Activated gamma-delta T cell treated with anti-CD3 and anti-CD28 coated beads, Interleukin-2, amount 50 U/mL, for 16 hours (primary cell): Measurements from ENCODE around the gene MED27.

Experiments
- DNase-seq: peaks from one replicate; pipeline ENCODE4 v3.0.0-alpha.2; 2020; ENCODE audit warnings: low read depth

The MED27 gene

GRCh38 chr9:131997779-131998178 is 81.9 kb downstream of the MED27 start:
- no peak for DNase-seq

- no peak for DNase-seq
Observed at GRCh38 chr9:131997076-131997475, 82.6 kb downstream of the MED27 start.

- no peak for DNase-seq
Observed at GRCh38 chr9:131995382-131995781, 84.3 kb downstream of the MED27 start.

GRCh38 chr9:131994364-131995125 is 85.1 kb downstream of the MED27 start:
- DNase-seq = no peak

GRCh38 chr9:131992906-131993657 is 86.6 kb downstream of the MED27 start:
- DNase-seq = no peak

GRCh38 chr9:131987232-131987631 is 92.4 kb downstream of the MED27 start:
- DNase-seq = no peak

GRCh38 chr9:131986576-131986975 is 93.1 kb downstream of the MED27 start:
- no peak for DNase-seq

- no peak for DNase-seq
Observed at GRCh38 chr9:131986089-131986488, 93.6 kb downstream of the MED27 start.

GRCh38 chr9:131984564-131984963 is 95.1 kb downstream of the MED27 start:
- no peak for DNase-seq

- no peak for DNase-seq
Observed at GRCh38 chr9:131982671-131983239, 96.9 kb downstream of the MED27 start.

- DNase-seq = no peak
Observed at GRCh38 chr9:131982102-131982501, 97.6 kb downstream of the MED27 start.

- DNase-seq = no peak
Observed at GRCh38 chr9:131981116-131981776, 98.4 kb downstream of the MED27 start.

- no peak for DNase-seq
Observed at GRCh38 chr9:131980267-131981016, 99.2 kb downstream of the MED27 start.

- DNase-seq = no peak
Observed at GRCh38 chr9:131977109-131977838, 102.4 kb downstream of the MED27 start.

- no peak for DNase-seq
Observed at GRCh38 chr9:131976157-131977108, 103.2 kb downstream of the MED27 start.

GRCh38 chr9:131972889-131973288 is 106.8 kb downstream of the MED27 start:
- no peak for DNase-seq

- no peak for DNase-seq
Observed at GRCh38 chr9:131971482-131972074, 108.1 kb downstream of the MED27 start.

- DNase-seq = no peak
Observed at GRCh38 chr9:131969469-131969989, 110.1 kb downstream of the MED27 start.

- no peak for DNase-seq
Observed at GRCh38 chr9:131968632-131969031, 111.0 kb downstream of the MED27 start.
